Neural progenitor cell (in vitro differentiated cells): ENCODE results near the gene AP4B1. TPM values are rescaled to one million over a fixed set of nuclear protein-coding genes. Genes with fewer than 3 reads are reported as not detected.

Source experiments
- DNase-seq: peaks from one replicate; pipeline ENCODE4 v3.0.0-alpha.2; 2016; ENCODE audit warnings: low spot score
- H2AFZ ChIP-seq: fragments of 200-600 bp; sonication (generic); replicated peaks from 2 replicates; pipeline ENCODE4 v1.6.1; 2016; ENCODE audit warnings: antibody characterized with exemption
- H3F3A ChIP-seq: fragments of 200-600 bp; sonication (generic); 2 replicates; pipeline ENCODE4 v1.6.1; 2016; ENCODE audit warnings: antibody characterized with exemption, low read depth
- H3K27ac ChIP-seq: fragments of 200-600 bp; sonication (generic); 2 replicates; pipeline ENCODE4 v1.5.1; 2016; ENCODE audit warnings: mild to moderate bottlenecking
- H3K27me3 ChIP-seq: fragments of 200-600 bp; sonication (generic); 2 replicates; pipeline ENCODE4 v1.6.1; 2016; ENCODE audit warnings: mild to moderate bottlenecking, moderate library complexity
- H3K36me3 ChIP-seq: fragments of 200-600 bp; sonication (generic); 2 replicates; pipeline ENCODE4 v1.5.1; 2016
- H3K4me1 ChIP-seq: fragments of 200-600 bp; sonication (generic); 2 replicates; pipeline ENCODE4 v1.6.1; 2016; ENCODE audit warnings: mixed run types
- H3K4me2 ChIP-seq: fragments of 200-600 bp; sonication (generic); 2 replicates; pipeline ENCODE4 v1.6.1; 2016
- H3K4me3 ChIP-seq: fragments of 200-600 bp; sonication (generic); 2 replicates; pipeline ENCODE4 v1.5.1; 2016
- H3K79me2 ChIP-seq: fragments of 200-600 bp; sonication (generic); 2 replicates; pipeline ENCODE4 v1.6.1; 2016; ENCODE audit warnings: low read depth
- H3K9ac ChIP-seq: fragments of 200-600 bp; sonication (generic); 2 replicates; pipeline ENCODE4 v1.6.1; 2016
- H3K9me3 ChIP-seq: fragments of 200-600 bp; sonication (generic); 2 replicates; pipeline ENCODE4 v1.5.1; 2016; ENCODE audit warnings: low read depth
- H4K20me1 ChIP-seq: fragments of 200-600 bp; sonication (generic); 2 replicates; pipeline ENCODE4 v1.6.1; 2016; ENCODE audit warnings: low read depth
- H3K27ac Mint-ChIP-seq: 3 replicates; pipeline ENCODE4 v1.8.0; 2021; ENCODE audit warnings: mixed read lengths
- H3K27me3 Mint-ChIP-seq: 2 replicates; pipeline ENCODE4 v1.8.0; 2022; ENCODE audit warnings: low read depth, mild to moderate bottlenecking, inconsistent platforms, moderate library complexity, mixed read lengths; ENCODE audit not compliant: insufficient read depth
- H3K36me3 Mint-ChIP-seq: 3 replicates; pipeline ENCODE4 v1.8.0; 2021; ENCODE audit warnings: mixed read lengths
- H3K4me1 Mint-ChIP-seq: 3 replicates; pipeline ENCODE4 v1.8.0; 2021; ENCODE audit warnings: mixed read lengths
- H3K4me3 Mint-ChIP-seq: 3 replicates; pipeline ENCODE4 v1.8.0; 2021; ENCODE audit warnings: mild to moderate bottlenecking, moderate library complexity, mixed read lengths
- H3K9me3 Mint-ChIP-seq: 3 replicates; pipeline ENCODE4 v1.8.0; 2020; ENCODE audit warnings: mixed read lengths
- CTCF ChIP-seq: fragments of 200-600 bp; sonication (generic); IDR thresholded peaks from 2 replicates; pipeline ENCODE4 v1.5.1; 2017; ENCODE audit warnings: antibody characterized with exemption, mild to moderate bottlenecking
- EZH2 ChIP-seq: fragments of 200-600 bp; sonication (generic); IDR thresholded peaks from 2 replicates; pipeline ENCODE4 v1.6.1; 2017; ENCODE audit warnings: antibody characterized with exemption, mild to moderate bottlenecking, moderate library complexity
- EZH2phosphoT487 ChIP-seq: fragments of 200-600 bp; sonication (generic); IDR thresholded peaks from 2 replicates; pipeline ENCODE4 v1.6.1; 2017; ENCODE audit warnings: antibody characterized with exemption
- total RNA-seq: library from RNA; depleted of rRNA; stranded (reverse); fragments of >200 nt; gene quantifications from 2 replicates; pipeline ENCODE4 v1.2.3, GENCODE V29; 2015; ENCODE audit warnings: low replicate concordance

Gene AP4B1
- total RNA-seq, 1 donor from 2014 or later, result 27.7 TPM

- TF ChIP-seq CTCF, result no peak
- no peak overlapping the region for H3K4me3 ChIP-seq
- no peaks in the 10 kb centered on the region for H4K20me1 ChIP-seq
- no peaks in the 10 kb centered on the region for H3K9me3 Mint-ChIP-seq
- no peak for DNase-seq
- no peaks in the 10 kb centered on the region for H3K9me3 ChIP-seq
- H3K27ac ChIP-seq, result no peak overlapping the region
- no peaks in the 10 kb centered on the region for H3K36me3 ChIP-seq
- H3K4me1 ChIP-seq, result peaks cover 8% of the 10 kb centered on the region
- no peaks in the 10 kb centered on the region for H3K27me3 ChIP-seq
- peaks cover 4% of the 10 kb centered on the region for H3F3A ChIP-seq
- peaks cover 12% of the 10 kb centered on the region for H3K79me2 ChIP-seq
- H2AFZ ChIP-seq, result no peak overlapping the region
- H3K4me1 Mint-ChIP-seq, result peaks cover 5% of the 10 kb centered on the region
- no peak overlapping the region for H3K4me3 Mint-ChIP-seq
- peaks cover 18% of the 10 kb centered on the region for H3K36me3 Mint-ChIP-seq
- no peak overlapping the region for H3K9ac ChIP-seq
- no peak overlapping the region for H3K27ac Mint-ChIP-seq
- no peak overlapping the region for H3K4me2 ChIP-seq
- peaks cover 3% of the 10 kb centered on the region for H3K27me3 Mint-ChIP-seq
These were observed 5.5 kb downstream of the AP4B1 start for GRCh38 chr1:113899111-113899510.

DNA sequence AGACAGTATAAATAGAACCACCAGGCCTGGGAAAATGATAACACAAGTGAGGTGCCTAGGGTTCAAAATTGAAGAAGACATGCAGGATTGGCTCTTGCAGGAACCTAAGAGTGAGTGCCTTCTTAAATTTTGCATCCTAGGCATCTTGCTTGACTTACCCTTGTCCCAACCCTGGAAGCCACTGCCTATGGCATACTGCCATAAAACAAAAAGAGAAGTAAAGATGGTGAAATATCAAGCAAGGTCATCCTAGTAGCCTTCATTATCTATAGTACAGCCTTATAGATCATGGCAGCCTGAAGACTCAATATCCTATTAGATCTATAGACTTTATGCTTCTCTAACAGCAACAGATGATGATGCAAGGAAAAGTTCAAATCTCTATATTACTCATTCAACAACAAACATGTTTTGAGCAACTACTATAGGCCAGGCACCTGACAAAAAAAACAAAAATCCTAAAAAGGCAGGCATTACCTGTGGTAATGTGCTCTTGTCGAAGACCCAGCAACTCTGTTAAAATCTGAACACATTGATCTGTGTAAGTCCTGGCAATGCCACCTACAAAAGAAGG, 6.3 kb downstream of the AP4B1 start:
- no peaks in the 10 kb centered on the region for H3F3A ChIP-seq
- no peak for DNase-seq
- no peak for TF ChIP-seq EZH2
- TF ChIP-seq CTCF, result no peak
- no peak for TF ChIP-seq EZH2phosphoT487
- H3K79me2 ChIP-seq, result peaks cover 4% of the 10 kb centered on the region
- Mint-ChIP-seq H3K9me3 (no peaks in the 10 kb centered on the region), H3K27me3 (peaks cover 3% of the 10 kb centered on the region), H3K27ac (no peak overlapping the region), H3K36me3 (peaks cover 18% of the 10 kb centered on the region), H3K4me1 (no peaks in the 10 kb centered on the region), H3K4me3 (no peak overlapping the region)
- no peak overlapping the region for H2AFZ ChIP-seq
- H4K20me1 ChIP-seq, result no peaks in the 10 kb centered on the region
- H3K27ac ChIP-seq, result no peak overlapping the region
- H3K4me1 ChIP-seq, result no peaks in the 10 kb centered on the region
- no peak overlapping the region for H3K4me2 ChIP-seq
- H3K9ac ChIP-seq, result no peak overlapping the region
- no peaks in the 10 kb centered on the region for H3K36me3 ChIP-seq
- no peaks in the 10 kb centered on the region for H3K27me3 ChIP-seq
- H3K9me3 ChIP-seq, result no peaks in the 10 kb centered on the region
- H3K4me3 ChIP-seq, result no peak overlapping the region

DNA sequence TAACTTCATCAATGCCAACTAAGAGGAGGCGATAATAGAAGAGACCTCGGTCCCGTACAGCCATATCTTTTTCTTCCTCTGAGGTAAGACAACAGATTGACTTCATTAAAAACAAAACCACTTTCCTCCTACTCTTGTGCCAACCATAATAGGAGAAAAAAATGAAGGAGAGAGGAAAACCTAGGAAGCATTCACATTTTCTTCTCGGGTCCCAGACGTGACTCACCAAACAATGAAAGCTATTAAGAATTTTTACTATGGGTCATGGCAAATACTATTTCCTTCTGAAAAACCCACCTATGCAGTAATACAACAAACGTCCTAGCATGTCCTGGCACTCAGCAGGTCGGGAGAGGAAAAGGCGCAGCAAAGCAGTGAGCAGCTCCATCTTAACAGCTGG, 8.6 kb downstream of the AP4B1 start:
- Histone ChIP-seq H3K4me3 (no peak overlapping the region), H4K20me1 (no peaks in the 10 kb centered on the region)

More for the DNA sequence above, 8.6 kb downstream of the AP4B1 start:
- no peaks in the 10 kb centered on the region for H3F3A ChIP-seq
- H3K79me2 ChIP-seq, result no peaks in the 10 kb centered on the region
- Mint-ChIP-seq H3K36me3 (peaks cover 13% of the 10 kb centered on the region), H3K9me3 (no peaks in the 10 kb centered on the region), H3K4me3 (no peak overlapping the region), H3K27ac (no peak overlapping the region), H3K27me3 (peaks cover 3% of the 10 kb centered on the region), H3K4me1 (no peaks in the 10 kb centered on the region)
- no peaks in the 10 kb centered on the region for H3K36me3 ChIP-seq
- no peak overlapping the region for H3K27ac ChIP-seq
- no peak for TF ChIP-seq CTCF
- no peak for TF ChIP-seq EZH2
- TF ChIP-seq EZH2phosphoT487, result no peak
- H2AFZ ChIP-seq, result no peak overlapping the region
- no peak overlapping the region for H3K4me2 ChIP-seq
- H3K4me1 ChIP-seq, result no peaks in the 10 kb centered on the region
- no peak for DNase-seq
- no peaks in the 10 kb centered on the region for H3K27me3 ChIP-seq
- H3K9me3 ChIP-seq, result no peaks in the 10 kb centered on the region
- H3K9ac ChIP-seq, result no peak overlapping the region
